Measurements from ENCODE around the gene STEAP2. TPM values are rescaled to one million over a fixed set of nuclear protein-coding genes. Genes with fewer than 3 reads are reported as not detected.

The STEAP2 gene
- total RNA-seq, 1 donor from 2014 or later = 2.3 TPM

- Histone ChIP-seq H3K4me3 (ENCODE audit: insufficient read depth, low read depth, low read length) (no peak overlapping the region), H3K36me3 (ENCODE audit: insufficient read depth, low read length) (no peaks in the 10 kb centered on the region), H4K20me1 (ENCODE audit: insufficient read depth, low read length) (no peaks in the 10 kb centered on the region), H3K27ac (ENCODE audit: low read depth, low read length) (no peak overlapping the region), H3K4me1 (ENCODE audit: insufficient read depth, low read length) (no peaks in the 10 kb centered on the region), H3K27me3 (ENCODE audit: insufficient read depth, low read length) (no peaks in the 10 kb centered on the region), H3K79me2 (ENCODE audit: insufficient read depth, low read length) (no peaks in the 10 kb centered on the region), H3K9ac (ENCODE audit: low read length) (no peak overlapping the region), H2AFZ (ENCODE audit: low read depth, low read length) (no peak overlapping the region), H3K4me2 (ENCODE audit: low read length) (no peak overlapping the region), H3K9me3 (ENCODE audit: insufficient read depth, low read depth, low read length) (no peaks in the 10 kb centered on the region)
- DNase-seq (ENCODE audit: low read depth) = no peak
- TF ChIP-seq CTCF (IDR thresholded peaks at IDR 0.05; ENCODE audit: insufficient read depth, low read depth, low read length) (no peak), EZH2 (IDR thresholded peaks at IDR 0.05; ENCODE audit: insufficient read depth, low read length) (no peak)
- H3K27ac Mint-ChIP-seq (ENCODE audit: unreplicated experiment) = no peak overlapping the region
- FAIRE-seq = no peak
- H3K9me3 Mint-ChIP-seq (ENCODE audit: unreplicated experiment) = peaks cover 5% of the 10 kb centered on the region
- peaks cover 3% of the 10 kb centered on the region for H3K4me1 Mint-ChIP-seq (ENCODE audit: low read depth, unreplicated experiment)
- H3K27me3 Mint-ChIP-seq (ENCODE audit: low read depth, unreplicated experiment) = no peaks in the 10 kb centered on the region
- H3K36me3 Mint-ChIP-seq (ENCODE audit: low read depth, unreplicated experiment) = no peaks in the 10 kb centered on the region
- H3K4me3 Mint-ChIP-seq (ENCODE audit: unreplicated experiment) = no peak overlapping the region
Observed at GRCh38 chr7:90191648-90192047, 19.9 kb upstream of the STEAP2 start.

- Histone ChIP-seq H3K9ac (ENCODE audit: low read length) (no peak overlapping the region), H2AFZ (ENCODE audit: low read depth, low read length) (no peak overlapping the region), H4K20me1 (ENCODE audit: insufficient read depth, low read length) (no peaks in the 10 kb centered on the region), H3K36me3 (ENCODE audit: insufficient read depth, low read length) (no peaks in the 10 kb centered on the region), H3K27me3 (ENCODE audit: insufficient read depth, low read length) (no peaks in the 10 kb centered on the region), H3K4me3 (ENCODE audit: insufficient read depth, low read depth, low read length) (no peak overlapping the region), H3K9me3 (ENCODE audit: insufficient read depth, low read depth, low read length) (no peaks in the 10 kb centered on the region), H3K27ac (ENCODE audit: low read depth, low read length) (no peak overlapping the region), H3K4me2 (ENCODE audit: low read length) (no peak overlapping the region), H3K79me2 (ENCODE audit: insufficient read depth, low read length) (no peaks in the 10 kb centered on the region), H3K4me1 (ENCODE audit: insufficient read depth, low read length) (no peaks in the 10 kb centered on the region)
- DNase-seq (ENCODE audit: low read depth) = peak; percentile 30
- Mint-ChIP-seq H3K4me3 (ENCODE audit: unreplicated experiment) (no peak overlapping the region), H3K27me3 (ENCODE audit: low read depth, unreplicated experiment) (no peaks in the 10 kb centered on the region), H3K27ac (ENCODE audit: unreplicated experiment) (no peak overlapping the region), H3K9me3 (ENCODE audit: unreplicated experiment) (peaks cover 3% of the 10 kb centered on the region), H3K4me1 (ENCODE audit: low read depth, unreplicated experiment) (peaks cover 3% of the 10 kb centered on the region), H3K36me3 (ENCODE audit: low read depth, unreplicated experiment) (no peaks in the 10 kb centered on the region)
- no peak for FAIRE-seq
- no peak for TF ChIP-seq EZH2 (IDR thresholded peaks at IDR 0.05; ENCODE audit: insufficient read depth, low read length)
- no peak for TF ChIP-seq CTCF (IDR thresholded peaks at IDR 0.05; ENCODE audit: insufficient read depth, low read depth, low read length)
Observed at GRCh38 chr7:90192876-90193750, 18.4 kb upstream of the STEAP2 start.
